SU-DHL-6 (cell line): Measurements from ENCODE around the gene MAPK12.

Source experiments
- EZH2phosphoT487 ChIP-seq: fragments of 200-600 bp; sonication (generic), shearing (Covaris generic); conservative IDR thresholded peaks from 2 replicates; pipeline ENCODE4 v1.6.1; 2018; ENCODE audit warnings: mild to moderate bottlenecking, antibody characterized with exemption, low read length, moderate library complexity, mixed read lengths
- TF ChIP-seq, protein P1 (sequence below): fragments of 200-600 bp; sonication (generic); IDR thresholded peaks from one replicate; pipeline ENCODE4 v1.5.1; 2017; ENCODE audit warnings: antibody characterized with exemption, mild to moderate bottlenecking, low read length, moderate library complexity; ENCODE audit not compliant: insufficient read depth, poor library complexity, severe bottlenecking

GRCh38 chr22:50247748-50248147 lies 13.7 kb downstream of the MAPK12 start:
- no peak for TF ChIP-seq EZH2phosphoT487
- TF ChIP-seq, protein P1, sequence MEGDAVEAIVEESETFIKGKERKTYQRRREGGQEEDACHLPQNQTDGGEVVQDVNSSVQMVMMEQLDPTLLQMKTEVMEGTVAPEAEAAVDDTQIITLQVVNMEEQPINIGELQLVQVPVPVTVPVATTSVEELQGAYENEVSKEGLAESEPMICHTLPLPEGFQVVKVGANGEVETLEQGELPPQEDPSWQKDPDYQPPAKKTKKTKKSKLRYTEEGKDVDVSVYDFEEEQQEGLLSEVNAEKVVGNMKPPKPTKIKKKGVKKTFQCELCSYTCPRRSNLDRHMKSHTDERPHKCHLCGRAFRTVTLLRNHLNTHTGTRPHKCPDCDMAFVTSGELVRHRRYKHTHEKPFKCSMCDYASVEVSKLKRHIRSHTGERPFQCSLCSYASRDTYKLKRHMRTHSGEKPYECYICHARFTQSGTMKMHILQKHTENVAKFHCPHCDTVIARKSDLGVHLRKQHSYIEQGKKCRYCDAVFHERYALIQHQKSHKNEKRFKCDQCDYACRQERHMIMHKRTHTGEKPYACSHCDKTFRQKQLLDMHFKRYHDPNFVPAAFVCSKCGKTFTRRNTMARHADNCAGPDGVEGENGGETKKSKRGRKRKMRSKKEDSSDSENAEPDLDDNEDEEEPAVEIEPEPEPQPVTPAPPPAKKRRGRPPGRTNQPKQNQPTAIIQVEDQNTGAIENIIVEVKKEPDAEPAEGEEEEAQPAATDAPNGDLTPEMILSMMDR, result no peak
